ENCODE data around the gene NACC2.

GRCh38 chr9:136009516-136009915 lies 85.6 kb downstream of the NACC2 start:
- TF ChIP-seq CTCF (IDR thresholded peaks at IDR 0.05; ENCODE audit: low read depth, low read length, missing input control) (no peak), HNF4G (IDR thresholded peaks at IDR 0.05) (no peak), ZBTB33 (IDR thresholded peaks at IDR 0.05) (no peak), ATF3 (IDR thresholded peaks at IDR 0.05) (no peak), REST (IDR thresholded peaks at IDR 0.05) (no peak), SP1 (IDR thresholded peaks at IDR 0.05) (no peak)

All from liver (tissue), 3 donors.